OCI-LY7 (cell line): ENCODE results near the gene OR51G2. TPM values are rescaled to one million over a fixed set of nuclear protein-coding genes. Genes with fewer than 3 reads are reported as not detected.

Experiments used
- BruUV-seq: library from RNA; stranded (reverse); fragments of 400-500 nt; replicated peaks from 2 replicates; lab custom pipeline; 2021; lab: Mats Ljungman, UMichigan
- CTCF ChIA-PET: fragments of 300-600 bp; sonication (Branson Sonifier 250); formaldehyde crosslinking; loops from one replicate; lab custom pipeline; 2022; ENCODE audit warnings: antibody characterized with exemption; ENCODE audit not compliant: unreplicated experiment; lab: Charles Lee
- POLR2A ChIA-PET: fragments of 300-600 bp; sonication (Branson Sonifier 250); formaldehyde crosslinking; loops from one replicate; lab custom pipeline; 2022; ENCODE audit warnings: antibody characterized with exemption; lab: Charles Lee
- DNase-seq: peaks from one replicate; pipeline ENCODE4 v3.0.0-alpha.2; 2015; ENCODE audit warnings: low spot score
- H2AFZ ChIP-seq: fragments of 200-600 bp; sonication (generic), shearing (Covaris generic); 2 replicates; pipeline ENCODE4 v1.6.1; 2014; ENCODE audit warnings: mild to moderate bottlenecking, antibody characterized with exemption, low read length, moderate library complexity
- H3K27ac ChIP-seq: fragments of 200-600 bp; sonication (generic); 2 replicates; pipeline ENCODE4 v1.5.1; 2014; ENCODE audit warnings: mixed run types, low read depth, mild to moderate bottlenecking, moderate library complexity, low read length, inconsistent platforms; ENCODE audit not compliant: poor library complexity, severe bottlenecking
- H3K36me3 ChIP-seq: fragments of 200-600 bp; sonication (generic); 2 replicates; pipeline ENCODE4 v1.6.1; 2014; ENCODE audit warnings: mild to moderate bottlenecking, antibody characterized with exemption, low read length, moderate library complexity, mixed read lengths; ENCODE audit not compliant: insufficient read depth
- H3K4me1 ChIP-seq: fragments of 200-600 bp; sonication (generic); 2 replicates; pipeline ENCODE4 v1.5.1; 2014; ENCODE audit warnings: mild to moderate bottlenecking, low read length; ENCODE audit not compliant: insufficient read depth, poor library complexity, severe bottlenecking
- H3K4me2 ChIP-seq: fragments of 200-600 bp; sonication (generic); 2 replicates; pipeline ENCODE4 v1.6.1; 2014; ENCODE audit warnings: mild to moderate bottlenecking, low read length
- H3K4me3 ChIP-seq: fragments of 200-600 bp; sonication (generic); 2 replicates; pipeline ENCODE4 v1.5.1; 2014; ENCODE audit warnings: mild to moderate bottlenecking, low read depth, low read length; ENCODE audit not compliant: poor library complexity, severe bottlenecking
- H3K79me2 ChIP-seq: fragments of 200-600 bp; sonication (generic); 2 replicates; pipeline ENCODE4 v1.6.1; 2016; ENCODE audit warnings: low read depth, mild to moderate bottlenecking, low read length, moderate library complexity, mixed read lengths; ENCODE audit not compliant: insufficient read depth
- H3K9me2 ChIP-seq: fragments of 200-600 bp; sonication (generic); 2 replicates; pipeline ENCODE4 v1.6.1; 2016; ENCODE audit warnings: mild to moderate bottlenecking, low read length, mixed read lengths; ENCODE audit not compliant: insufficient read depth
- H3K9me3 ChIP-seq: fragments of 200-600 bp; sonication (generic); 2 replicates; pipeline ENCODE4 v1.6.1; 2014; ENCODE audit warnings: mild to moderate bottlenecking, mixed run types, low read length, mixed read lengths
- H4K20me1 ChIP-seq: fragments of 200-600 bp; sonication (generic); 2 replicates; pipeline ENCODE4 v1.6.1; 2014; ENCODE audit warnings: mild to moderate bottlenecking, antibody characterized with exemption, low read length, moderate library complexity, mixed read lengths; ENCODE audit not compliant: insufficient read depth
- EZH2phosphoT487 ChIP-seq: fragments of 200-600 bp; sonication (generic); IDR thresholded peaks from 2 replicates; pipeline ENCODE4 v1.6.1; 2018; ENCODE audit warnings: low read depth, borderline replicate concordance, mild to moderate bottlenecking, mixed run types, antibody characterized with exemption, low read length, moderate library complexity, mixed read lengths
- intact Hi-C: fragments of 100-400 bp; cut with micrococcal nuclease; formaldehyde crosslinking; loops from one replicate; pipeline ENCODE4 v1.10.0; 2022; ENCODE audit not compliant: unreplicated experiment
- total RNA-seq, 2 experiments: library from RNA; depleted of rRNA in 1 of 2; stranded (reverse); fragments of >200 nt in 1 of 2; shearing (Covaris generic) in 1 of 2; gene quantifications; 2 replicates each; pipeline ENCODE4 v1.2.3, GENCODE V29; 2014 to 2022
- TF ChIP-seq, protein P1 (sequence below): fragments of 200-600 bp; sonication (generic); conservative IDR thresholded peaks from 2 replicates; pipeline ENCODE4 v1.5.1; 2014; ENCODE audit warnings: mild to moderate bottlenecking, antibody characterized with exemption, low read length, moderate library complexity, mixed read lengths

Gene OR51G2
- total RNA-seq, 2 experiments from 2014 or later: not detected

DNA sequence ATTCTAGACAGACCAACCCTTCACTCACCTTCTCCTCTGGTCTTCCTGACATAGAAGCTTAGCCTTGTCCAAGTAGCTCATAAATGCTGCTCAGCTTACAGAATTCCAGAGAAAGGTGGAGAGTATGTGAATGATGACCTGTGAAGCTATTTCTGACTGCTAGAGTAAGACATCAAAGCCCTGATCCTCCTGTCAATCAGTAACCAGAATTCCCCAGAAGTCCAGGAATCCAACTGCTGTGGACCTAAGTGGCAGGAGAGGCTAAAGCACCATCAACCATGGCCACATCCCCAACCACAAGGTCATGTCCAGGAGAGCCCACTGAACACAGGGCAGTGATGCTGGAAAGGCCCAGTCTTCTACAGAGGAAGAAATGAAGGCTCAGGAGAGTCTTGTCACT is 2.6 kb downstream of the OR51G2 start:
- Histone ChIP-seq H3K9me2 (no peaks in the 10 kb centered on the region), H2AFZ (no peak overlapping the region), H3K27ac (no peak overlapping the region), H4K20me1 (no peaks in the 10 kb centered on the region), H3K79me2 (no peaks in the 10 kb centered on the region), H3K36me3 (no peaks in the 10 kb centered on the region), H3K9me3 (no peaks in the 10 kb centered on the region), H3K4me2 (no peak overlapping the region), H3K4me1 (no peaks in the 10 kb centered on the region), H3K4me3 (no peak overlapping the region)
- ChIA-PET CTCF (no interaction called here), POLR2A (interaction anchor here (1.0 kb wide), 1 partner anchor 88 kb away, joined by 3 read pairs; no protein-coding TSS in a partner anchor)
- TF ChIP-seq, protein P1, sequence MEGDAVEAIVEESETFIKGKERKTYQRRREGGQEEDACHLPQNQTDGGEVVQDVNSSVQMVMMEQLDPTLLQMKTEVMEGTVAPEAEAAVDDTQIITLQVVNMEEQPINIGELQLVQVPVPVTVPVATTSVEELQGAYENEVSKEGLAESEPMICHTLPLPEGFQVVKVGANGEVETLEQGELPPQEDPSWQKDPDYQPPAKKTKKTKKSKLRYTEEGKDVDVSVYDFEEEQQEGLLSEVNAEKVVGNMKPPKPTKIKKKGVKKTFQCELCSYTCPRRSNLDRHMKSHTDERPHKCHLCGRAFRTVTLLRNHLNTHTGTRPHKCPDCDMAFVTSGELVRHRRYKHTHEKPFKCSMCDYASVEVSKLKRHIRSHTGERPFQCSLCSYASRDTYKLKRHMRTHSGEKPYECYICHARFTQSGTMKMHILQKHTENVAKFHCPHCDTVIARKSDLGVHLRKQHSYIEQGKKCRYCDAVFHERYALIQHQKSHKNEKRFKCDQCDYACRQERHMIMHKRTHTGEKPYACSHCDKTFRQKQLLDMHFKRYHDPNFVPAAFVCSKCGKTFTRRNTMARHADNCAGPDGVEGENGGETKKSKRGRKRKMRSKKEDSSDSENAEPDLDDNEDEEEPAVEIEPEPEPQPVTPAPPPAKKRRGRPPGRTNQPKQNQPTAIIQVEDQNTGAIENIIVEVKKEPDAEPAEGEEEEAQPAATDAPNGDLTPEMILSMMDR: no peak
- TF ChIP-seq EZH2phosphoT487: no peak
- DNase-seq: no peak
- BruUV-seq: no TSS peak
- intact Hi-C loops: no loop called here

- CTCF ChIA-PET: no interaction called here
- Histone ChIP-seq H3K4me2 (no peak within 1 kb of the TSS), H3K27ac (no peak within 1 kb of the TSS), H3K9me3 (no peaks in the 10 kb centered on the region), H3K79me2 (no peaks in the 10 kb centered on the region), H2AFZ (no peak within 1 kb of the TSS), H4K20me1 (no peaks in the 10 kb centered on the region), H3K4me3 (no peak within 1 kb of the TSS), H3K36me3 (no peaks in the 10 kb centered on the region), H3K4me1 (no peaks in the 10 kb centered on the region), H3K9me2 (no peaks in the 10 kb centered on the region)
- TF ChIP-seq, protein P1: no peak
- no peak for TF ChIP-seq EZH2phosphoT487
- peak; percentile 1 for DNase-seq
- BruUV-seq: no TSS peak
- intact Hi-C loops: no loop called here
- POLR2A ChIA-PET: no interaction called here
These were observed 15.7 kb downstream of the OR51G2 start, which contains the start of gene OR51A7 for GRCh38 chr11:4903484-4903883. Gene OR51A7 (plus strand): TSS chr11:4903783. CDS start chr11:4907370, 3,587 bp downstream.

GRCh38 chr11:4891996-4892640 is 27.0 kb downstream of the OR51G2 start:
- Histone ChIP-seq H2AFZ (no peak overlapping the region), H3K4me1 (no peaks in the 10 kb centered on the region), H4K20me1 (no peaks in the 10 kb centered on the region), H3K4me2 (no peak overlapping the region), H3K4me3 (no peak overlapping the region), H3K27ac (no peak overlapping the region), H3K9me3 (no peaks in the 10 kb centered on the region), H3K79me2 (no peaks in the 10 kb centered on the region), H3K36me3 (no peaks in the 10 kb centered on the region), H3K9me2 (no peaks in the 10 kb centered on the region; the same call in 1 of the 2 replicates)
- intact Hi-C loops: no loop called here
- DNase-seq: no peak
- BruUV-seq: no TSS peak
- CTCF ChIA-PET: no interaction called here
- TF ChIP-seq EZH2phosphoT487: no peak
- TF ChIP-seq, protein P1: no peak
- POLR2A ChIA-PET: no interaction called here
